ENCODE measurements around the gene XAGE3. TPM values are rescaled to one million over a fixed set of nuclear protein-coding genes. Genes with fewer than 3 reads are reported as not detected.

The XAGE3 gene
- total RNA-seq: not detected in 2 replicates

GRCh38 chrX:52867610-52868348 is at the start of gene XAGE3:
TSS of gene XAGE3 (minus strand) at chrX:52868083. CDS start at chrX:52867133, 950 bp downstream.

GRCh38 chrX:52896855-52897709 is 29.2 kb upstream of the XAGE3 start, which contains the start of gene FAM156B:
TSS of gene FAM156B (plus strand) at chrX:52897330. CDS start at chrX:52907226, 9,896 bp downstream.

Other genes starting within 250 kb of the XAGE3 start
- gene SSX7, start 213.2 kb downstream of the XAGE3 start, total RNA-seq: not detected in 2 replicates
- gene SSX2, start 160.9 kb downstream of the XAGE3 start, total RNA-seq: not detected in 2 replicates
- not detected in 2 replicates for gene SSX2B, start 116.8 kb downstream of the XAGE3 start, total RNA-seq
- not detected in 2 replicates for gene SPANXN5, start 70.7 kb downstream of the XAGE3 start, total RNA-seq
- not detected in 2 replicates for gene XAGE5, start 56.8 kb downstream of the XAGE3 start, total RNA-seq
- gene FAM156B, start 29.2 kb upstream of the XAGE3 start, total RNA-seq: 5.6 and 7.8 TPM in 2 replicates
- gene FAM156A, start 90.4 kb upstream of the XAGE3 start, total RNA-seq: 4.9 and 8.1 TPM in 2 replicates
- gene GPR173, start 180.7 kb upstream of the XAGE3 start, total RNA-seq: 1.9 and 3.6 TPM in 2 replicates
- 8.3 and 8.5 TPM in 2 replicates for gene TSPYL2, start 214.3 kb upstream of the XAGE3 start, total RNA-seq
- 6.7 and 7.5 TPM in 2 replicates for gene KANTR, start 226.1 kb upstream of the XAGE3 start, total RNA-seq

All from vein endothelial cell (primary cell).